Stomach (tissue), 9 donors: ENCODE results near the gene CUL5. TPM values are rescaled to one million over a fixed set of nuclear protein-coding genes. Genes with fewer than 3 reads are reported as not detected.

Experiments
- DNase-seq, 2 donors: peaks; one replicate each; pipeline versions ENCODE4 v3.0.0 to v3.0.0-alpha.2; 2013 to 2019
- H3K27ac ChIP-seq, 5 donors: fragments of 200-600 bp in 4 of 5; sonication (generic) in 4 of 5; one replicate each; pipeline ENCODE4 v1.5.1; 2013 to 2019; ENCODE audit warnings: mild to moderate bottlenecking in 1 of 5, moderate library complexity in 1 of 5
- H3K27me3 ChIP-seq, 3 donors: fragments of 200-600 bp; sonication (generic); one replicate each; pipeline ENCODE4 v1.5.1; 2017 to 2019; ENCODE audit warnings: mixed run types in 1 of 3
- H3K36me3 ChIP-seq, 4 donors: fragments of 200-600 bp; sonication (generic); 1 replicate in 3 of 4; 2 replicates in 1 of 4; pipeline ENCODE4 v1.5.1; 2016 to 2019
- H3K4me1 ChIP-seq, 4 donors: fragments of 200-600 bp; sonication (generic); one replicate each; pipeline ENCODE4 v1.5.1; 2016 to 2019
- H3K4me3 ChIP-seq, 4 donors: fragments of 200-600 bp; sonication (generic) in 3 of 4; one replicate each; pipeline ENCODE4 v1.5.1; 2016 to 2019; ENCODE audit warnings: mild to moderate bottlenecking in 1 of 4
- H3K9me3 ChIP-seq, 4 donors: fragments of 200-600 bp; sonication (generic); one replicate each; pipeline ENCODE4 v1.5.1; 2016 to 2019
- CTCF ChIP-seq, 7 experiments: fragments of 450-650 bp in 4 of 7; fragments of 200-600 bp in 3 of 7; sonication (generic) in 3 of 7; IDR thresholded peaks; one replicate each; pipeline ENCODE4 v1.5.1; 2016 to 2019; ENCODE audit warnings: antibody characterized with exemption in 7 of 7, control low read depth in 2 of 7, mild to moderate bottlenecking in 1 of 7
- EP300 ChIP-seq: sonication (generic); formaldehyde crosslinking; IDR thresholded peaks from one replicate; pipeline ENCODE4 v1.6.1; 2017; ENCODE audit warnings: antibody characterized with exemption
- POLR2A ChIP-seq, 4 donors: fragments of 450-650 bp; IDR thresholded peaks; one replicate each; pipeline ENCODE4 v1.6.1; 2016; ENCODE audit warnings: antibody characterized with exemption in 4 of 4, control low read depth in 2 of 4, mild to moderate bottlenecking in 1 of 4, moderate library complexity in 1 of 4
- POLR2AphosphoS5 ChIP-seq, 3 donors: sonication (generic); formaldehyde crosslinking; IDR thresholded peaks; one replicate each; pipeline ENCODE4 v1.6.1; 2016; ENCODE audit warnings: antibody characterized with exemption in 3 of 3
- WGBS, 5 donors: extraction: QIAGEN DNeasy Blood & Tissue Kit in 3 of 5; methylation state at CpG; one replicate each; pipeline versions ENCODE4 v1.1.5 to v1.1.7; 2013 to 2018; 5-methylcytosine and 5-hydroxymethylcytosine counted together
- intact Hi-C: fragments of 100-400 bp; cut with DNase I; formaldehyde crosslinking; loops from one replicate; pipeline ENCODE4 v1.15.1; 2023; ENCODE audit warnings: low total_unique reads
- polyA plus RNA-seq, 3 donors: library from polyadenylated mRNA; stranded (reverse); fragments of 200-250 nt; gene quantifications; one replicate each; pipeline ENCODE4 v1.2.3, GENCODE V29; 2013
- total RNA-seq, 5 donors: library from RNA; depleted of rRNA; stranded (reverse); fragments of >200 nt; gene quantifications; one replicate each; pipeline versions ENCODE4 v1.1.0 to v1.2.3, GENCODE V29; 2014 to 2016
- donor health status: healthy with polysubstance abuse.
- donor health status: Bipolar disorder and iron deficiency.
- donor health status: healthy.

The CUL5 gene
- total and polyA plus RNA-seq, 8 donors, result 5.0 to 98.0 (median 27.6) TPM

- TF ChIP-seq POLR2AphosphoS5 (IDR thresholded peaks at IDR 0.05) (no peak), POLR2A (IDR thresholded peaks at IDR 0.05) (no peak), EP300 (no peak), CTCF (IDR thresholded peaks at IDR 0.05) (no peak)
- 94 to 100% (median 95%) methylated on average over 1 of the region's 1 CpG for WGBS, 5 donors
- no peak for DNase-seq
- no peak overlapping the region for H3K27ac ChIP-seq
- H3K4me3 ChIP-seq, result no peak overlapping the region
- H3K4me1 ChIP-seq, result peaks cover 0 to 19% (median 9%) of the 10 kb centered on the region in 4 donors
- H3K9me3 ChIP-seq, result no peaks in the 10 kb centered on the region
- peaks cover 12 to 48% (median 43%) of the 10 kb centered on the region in 4 donors for H3K36me3 ChIP-seq
- no peaks in the 10 kb centered on the region for H3K27me3 ChIP-seq
- intact Hi-C loops, result no loop called here
Measured at GRCh38 chr11:108034034-108034433, 25.3 kb downstream of the CUL5 start.

- Histone ChIP-seq H3K27me3 (no peaks in the 10 kb centered on the region), H3K27ac (no peak overlapping the region), H3K9me3 (no peaks in the 10 kb centered on the region), H3K4me1 (peaks cover 0 to 15% (median 7%) of the 10 kb centered on the region in 4 donors), H3K4me3 (no peak overlapping the region), H3K36me3 (peaks cover 12 to 57% (median 46%) of the 10 kb centered on the region in 4 donors)
- intact Hi-C loops, result no loop called here
- WGBS, 5 donors, result 97 to 100% (median 100%) methylated on average over 1 of the region's 1 CpG
- TF ChIP-seq EP300 (no peak), POLR2A (IDR thresholded peaks at IDR 0.05) (no peak), POLR2AphosphoS5 (IDR thresholded peaks at IDR 0.05) (no peak), CTCF (IDR thresholded peaks at IDR 0.05) (no peak)
- no peak for DNase-seq
Measured at GRCh38 chr11:108034952-108035351, 26.3 kb downstream of the CUL5 start.

GRCh38 chr11:108035690-108036089 lies 27.0 kb downstream of the CUL5 start:
- H3K4me3 ChIP-seq, result no peak overlapping the region
- no peak for TF ChIP-seq POLR2AphosphoS5 (IDR thresholded peaks at IDR 0.05)
- no peak for TF ChIP-seq POLR2A (IDR thresholded peaks at IDR 0.05)
- no peak for TF ChIP-seq EP300
- no peak for TF ChIP-seq CTCF (IDR thresholded peaks at IDR 0.05)
- intact Hi-C loops, result no loop called here
- no peak for DNase-seq
- no peaks in the 10 kb centered on the region for H3K9me3 ChIP-seq
- H3K4me1 ChIP-seq, result peaks cover 0 to 15% (median 7%) of the 10 kb centered on the region in 4 donors
- 87 to 94% (median 89%) methylated on average over 4 of the region's 4 CpGs for WGBS, 5 donors
- H3K36me3 ChIP-seq, result peaks cover 12 to 61% (median 53%) of the 10 kb centered on the region in 4 donors
- H3K27ac ChIP-seq, result no peak overlapping the region
- H3K27me3 ChIP-seq, result no peaks in the 10 kb centered on the region

- no peaks in the 10 kb centered on the region for H3K9me3 ChIP-seq
- intact Hi-C loops, result no loop called here
Measured at GRCh38 chr11:108037211-108037610, 28.5 kb downstream of the CUL5 start.

More at GRCh38 chr11:108037211-108037610, 28.5 kb downstream of the CUL5 start:
- Histone ChIP-seq H3K4me3 (no peak overlapping the region), H3K4me1 (peaks cover 0 to 15% (median 7%) of the 10 kb centered on the region in 4 donors), H3K27ac (no peak overlapping the region), H3K27me3 (no peaks in the 10 kb centered on the region), H3K36me3 (peaks cover 12 to 73% (median 66%) of the 10 kb centered on the region in 4 donors)
- 56 to 89% (median 78%) methylated on average over 2 of the region's 2 CpGs for WGBS, 5 donors
- no peak for DNase-seq
- TF ChIP-seq POLR2A (IDR thresholded peaks at IDR 0.05) (no peak), POLR2AphosphoS5 (IDR thresholded peaks at IDR 0.05) (no peak), CTCF (IDR thresholded peaks at IDR 0.05) (no peak), EP300 (no peak)
